Naive thymus-derived CD8-positive, alpha-beta T cell (primary cell): Measurements from ENCODE around the gene CA5A. TPM values are rescaled to one million over a fixed set of nuclear protein-coding genes. Genes with fewer than 3 reads are reported as not detected.

Experiments used
- ATAC-seq, 2 donors: fragments of 150-1000 bp; cut with Tn5 transposase in 1 of 2; sonication (Bioruptor Pico), chemical (Tn5 transposase) in 1 of 2; 1 replicate in 1 of 2; 2 replicates in 1 of 2; pipeline ENCODE4 v1.10.0; 2021; ENCODE audit warnings: mild to moderate bottlenecking in 2 of 2, moderate library complexity in 2 of 2
- POLR2A ChIA-PET: fragments of 350-600 bp; sonication (Branson Sonifier 250); formaldehyde crosslinking; loops from one replicate; lab custom pipeline; 2021; ENCODE audit warnings: antibody characterized with exemption; lab: Charles Lee
- DNase-seq, 10 donors: peaks; one replicate each; pipeline versions ENCODE4 v3.0.0 to v3.0.0-alpha.2; 2020 to 2022
- H3K27ac Mint-ChIP-seq, 10 donors: one replicate each; pipeline ENCODE4 v1.8.0; 2020 to 2022; ENCODE audit warnings: mild to moderate bottlenecking in 10 of 10, mixed read lengths in 10 of 10, moderate library complexity in 4 of 10, inconsistent platforms in 1 of 10
- H3K27me3 Mint-ChIP-seq, 5 donors: one replicate each; pipeline ENCODE4 v1.8.0; 2021 to 2022; ENCODE audit warnings: mixed read lengths in 5 of 5
- H3K36me3 Mint-ChIP-seq, 3 donors: one replicate each; pipeline ENCODE4 v1.8.0; 2020 to 2022; ENCODE audit warnings: mixed read lengths in 3 of 3, mild to moderate bottlenecking in 2 of 3, inconsistent platforms in 1 of 3
- H3K4me1 Mint-ChIP-seq, 4 donors: one replicate each; pipeline ENCODE4 v1.8.0; 2021 to 2022; ENCODE audit warnings: mixed read lengths in 4 of 4
- H3K4me3 Mint-ChIP-seq, 10 donors: one replicate each; pipeline ENCODE4 v1.8.0; 2020 to 2022; ENCODE audit warnings: mild to moderate bottlenecking in 10 of 10, mixed read lengths in 10 of 10, moderate library complexity in 6 of 10, inconsistent platforms in 1 of 10
- H3K9me3 Mint-ChIP-seq, 9 donors: one replicate each; pipeline ENCODE4 v1.8.0; 2020 to 2022; ENCODE audit warnings: mixed read lengths in 9 of 9, mild to moderate bottlenecking in 3 of 9, inconsistent platforms in 1 of 9, moderate library complexity in 1 of 9
- polyA plus RNA-seq, 3 donors: library from polyadenylated mRNA; unstranded; fragments of 300-500 nt; fragmentation: Illumina TruSeq; gene quantifications; one replicate each; pipeline ENCODE4 v1.2.3, GENCODE V29; 2021
- total RNA-seq, 8 experiments: library from RNA in 2 of 8; stranded (reverse) in 2 of 8; gene quantifications; one replicate each; pipeline ENCODE4 v1.2.3 and lab custom pipeline; 2021 to 2026

CA5A gene
- total and polyA plus RNA-seq, 5 experiments from 2014 or later = not detected

GRCh38 chr16:87974178-87974577 is 37.8 kb upstream of the CA5A start:
- POLR2A ChIA-PET = no interaction called here
- H3K9me3 Mint-ChIP-seq = peaks cover 0 to 25% (median 13%) of the 10 kb centered on the region in 9 donors
- DNase-seq (no peak), ATAC-seq (no peak)
- H3K36me3 Mint-ChIP-seq = peaks cover 20 to 72% (median 43%) of the 10 kb centered on the region in 3 donors
- H3K27me3 Mint-ChIP-seq = no peaks in the 10 kb centered on the region
- H3K4me3 Mint-ChIP-seq = peak overlapping the region in 1 of 10 donors; percentile 19
- H3K4me1 Mint-ChIP-seq = peaks cover 29 to 42% (median 35%) of the 10 kb centered on the region in 4 donors
- no peak overlapping the region for H3K27ac Mint-ChIP-seq

GRCh38 chr16:87973717-87974116 is 37.4 kb upstream of the CA5A start:
- H3K27ac Mint-ChIP-seq = no peak overlapping the region
- DNase-seq (no peak), ATAC-seq (no peak)
- POLR2A ChIA-PET = no interaction called here
- no peak overlapping the region for H3K4me3 Mint-ChIP-seq
- peaks cover 28 to 43% (median 37%) of the 10 kb centered on the region in 4 donors for H3K4me1 Mint-ChIP-seq
- H3K36me3 Mint-ChIP-seq = peaks cover 20 to 72% (median 40%) of the 10 kb centered on the region in 3 donors
- H3K9me3 Mint-ChIP-seq = peaks cover 0 to 25% (median 13%) of the 10 kb centered on the region in 9 donors
- H3K27me3 Mint-ChIP-seq = no peaks in the 10 kb centered on the region

GRCh38 chr16:87971933-87972332 is 35.6 kb upstream of the CA5A start:
- Mint-ChIP-seq H3K27ac (peak overlapping the region in 2 of 10 donors; percentile 69 to 83), H3K4me1 (peaks cover 30 to 49% (median 42%) of the 10 kb centered on the region in 4 donors), H3K36me3 (peaks cover 20 to 60% (median 34%) of the 10 kb centered on the region in 3 donors), H3K27me3 (no peaks in the 10 kb centered on the region), H3K4me3 (peak overlapping the region in 1 of 10 donors; percentile 54), H3K9me3 (peaks cover 0 to 25% (median 13%) of the 10 kb centered on the region in 9 donors)
- DNase-seq = no peak
- POLR2A ChIA-PET = no interaction called here
- ATAC-seq = no peak

- peaks cover 20 to 44% (median 29%) of the 10 kb centered on the region in 3 donors for H3K36me3 Mint-ChIP-seq
- ATAC-seq = no peak
- H3K4me3 Mint-ChIP-seq = peak overlapping the region in 1 of 10 donors; percentile 9
Measured at GRCh38 chr16:87970186-87970585, 33.9 kb upstream of the CA5A start.

GRCh38 chr16:87968541-87968940 is 32.2 kb upstream of the CA5A start:
- H3K27me3 Mint-ChIP-seq = no peaks in the 10 kb centered on the region
- H3K9me3 Mint-ChIP-seq = peaks cover 0 to 25% (median 13%) of the 10 kb centered on the region in 9 donors
- H3K36me3 Mint-ChIP-seq = peaks cover 20 to 38% (median 25%) of the 10 kb centered on the region in 3 donors
- DNase-seq (no peak), ATAC-seq (no peak)
- H3K4me3 Mint-ChIP-seq = peak overlapping the region in 4 of 10 donors; percentile 7 to 43 (median 31)
- POLR2A ChIA-PET = no interaction called here
- H3K4me1 Mint-ChIP-seq = peaks cover 39 to 76% (median 65%) of the 10 kb centered on the region in 4 donors
- peak overlapping the region in 1 of 10 donors; percentile 33 for H3K27ac Mint-ChIP-seq

More at GRCh38 chr16:87970186-87970585, 33.9 kb upstream of the CA5A start:
- no peak for DNase-seq
- Mint-ChIP-seq H3K27me3 (no peaks in the 10 kb centered on the region), H3K27ac (peak overlapping the region in 2 of 10 donors; percentile 5 to 43), H3K4me1 (peaks cover 35 to 66% (median 57%) of the 10 kb centered on the region in 4 donors), H3K9me3 (peaks cover 0 to 25% (median 13%) of the 10 kb centered on the region in 9 donors)
- POLR2A ChIA-PET = no interaction called here

GRCh38 chr16:87966685-87967185 is 30.4 kb upstream of the CA5A start:
- H3K4me3 Mint-ChIP-seq = peak overlapping the region in 9 of 10 donors; percentile 2 to 81 (median 60)
- H3K27ac Mint-ChIP-seq = peak overlapping the region in 9 of 10 donors; percentile 48 to 91 (median 66)
- peaks cover 0 to 10% (median 4%) of the 10 kb centered on the region in 9 donors for H3K9me3 Mint-ChIP-seq
- no peak for ATAC-seq
- peaks cover 43 to 73% (median 70%) of the 10 kb centered on the region in 4 donors for H3K4me1 Mint-ChIP-seq
- POLR2A ChIA-PET = interaction anchor here (0.7 to 1.3 kb wide), 3 partner anchors 16 to 628 kb away, joined by 4 read pairs; partner anchors contain the start of gene BANP
- no peaks in the 10 kb centered on the region for H3K27me3 Mint-ChIP-seq
- no peak for DNase-seq
- peaks cover 8 to 25% (median 16%) of the 10 kb centered on the region in 3 donors for H3K36me3 Mint-ChIP-seq

- Mint-ChIP-seq H3K4me1 (peaks cover 44 to 75% (median 74%) of the 10 kb centered on the region in 4 donors), H3K27me3 (no peaks in the 10 kb centered on the region), H3K9me3 (peaks cover 0 to 4% (median 0%) of the 10 kb centered on the region in 9 donors), H3K4me3 (peak overlapping the region in 8 of 10 donors; percentile 30 to 81 (median 54)), H3K36me3 (peaks cover 5 to 25% (median 13%) of the 10 kb centered on the region in 3 donors), H3K27ac (peak overlapping the region in 8 of 10 donors; percentile 43 to 91 (median 70))
- POLR2A ChIA-PET = interaction anchor here (1.3 kb wide), 1 partner anchor 15 kb away, joined by 4 read pairs; the partner anchor contains the start of gene BANP
- no peak for DNase-seq
- ATAC-seq = no peak
Measured at GRCh38 chr16:87966064-87966645, 29.8 kb upstream of the CA5A start.

- Mint-ChIP-seq H3K36me3 (peaks cover 0 to 20% (median 7%) of the 10 kb centered on the region in 3 donors), H3K4me3 (peak overlapping the region in 4 of 10 donors; percentile 15 to 68 (median 52))
- POLR2A ChIA-PET = no interaction called here
Measured at GRCh38 chr16:87965417-87965816, 29.1 kb upstream of the CA5A start.

GRCh38 chr16:87964049-87964659 is 27.8 kb upstream of the CA5A start:
- no peaks in the 10 kb centered on the region for H3K9me3 Mint-ChIP-seq
- peak overlapping the region in 6 of 10 donors; percentile 16 to 75 (median 50) for H3K4me3 Mint-ChIP-seq
- DNase-seq = no peak
- no peaks in the 10 kb centered on the region for H3K27me3 Mint-ChIP-seq
- POLR2A ChIA-PET = no interaction called here
- no peak for ATAC-seq
- H3K4me1 Mint-ChIP-seq = peaks cover 44 to 81% (median 79%) of the 10 kb centered on the region in 4 donors
- peaks cover 0 to 16% (median 3%) of the 10 kb centered on the region in 3 donors for H3K36me3 Mint-ChIP-seq
- H3K27ac Mint-ChIP-seq = peak overlapping the region in 9 of 10 donors; percentile 27 to 83 (median 75)

More at GRCh38 chr16:87965417-87965816, 29.1 kb upstream of the CA5A start:
- ATAC-seq (no peak), DNase-seq (no peak)
- peak overlapping the region in 6 of 10 donors; percentile 24 to 91 (median 64) for H3K27ac Mint-ChIP-seq
- no peaks in the 10 kb centered on the region for H3K27me3 Mint-ChIP-seq
- H3K4me1 Mint-ChIP-seq = peaks cover 41 to 79% (median 76%) of the 10 kb centered on the region in 4 donors
- H3K9me3 Mint-ChIP-seq = no peaks in the 10 kb centered on the region

- Mint-ChIP-seq H3K27me3 (no peaks in the 10 kb centered on the region), H3K27ac (peak overlapping the region; percentile 27 to 93 (median 78)), H3K9me3 (no peaks in the 10 kb centered on the region), H3K4me3 (peak overlapping the region in 9 of 10 donors; percentile 21 to 72 (median 51)), H3K4me1 (peaks cover 43 to 80% (median 79%) of the 10 kb centered on the region in 4 donors), H3K36me3 (peaks cover 0 to 14% (median 3%) of the 10 kb centered on the region in 3 donors)
- ATAC-seq = peak; percentile 87 to 89
- POLR2A ChIA-PET = no interaction called here
- peak in 8 of 10 donors; percentile 19 to 72 (median 33) for DNase-seq
Measured at GRCh38 chr16:87963400-87963799, 27.1 kb upstream of the CA5A start.

GRCh38 chr16:87961623-87962022 is 25.3 kb upstream of the CA5A start:
- ATAC-seq = no peak
- H3K27ac Mint-ChIP-seq = peak overlapping the region in 3 of 10 donors; percentile 17 to 56 (median 32)
- H3K4me3 Mint-ChIP-seq = peak overlapping the region in 1 of 10 donors; percentile 22
- no peak for DNase-seq
- H3K36me3 Mint-ChIP-seq = peaks cover 0 to 25% (median 3%) of the 10 kb centered on the region in 3 donors
- H3K4me1 Mint-ChIP-seq = peaks cover 50 to 91% (median 90%) of the 10 kb centered on the region in 4 donors
- H3K9me3 Mint-ChIP-seq = no peaks in the 10 kb centered on the region
- POLR2A ChIA-PET = interaction anchor here (2.1 kb wide), 1 partner anchor 11 kb away, joined by 6 read pairs; the partner anchor contains the start of gene BANP
- H3K27me3 Mint-ChIP-seq = no peaks in the 10 kb centered on the region

GRCh38 chr16:87960852-87961251 is 24.5 kb upstream of the CA5A start:
- Mint-ChIP-seq H3K27me3 (no peaks in the 10 kb centered on the region), H3K4me3 (peak overlapping the region in 1 of 10 donors; percentile 28), H3K36me3 (peaks cover 0 to 25% (median 3%) of the 10 kb centered on the region in 3 donors), H3K9me3 (no peaks in the 10 kb centered on the region), H3K4me1 (peaks cover 50 to 91% (median 90%) of the 10 kb centered on the region in 4 donors), H3K27ac (peak overlapping the region in 2 of 10 donors; percentile 0 to 24)
- DNase-seq (no peak), ATAC-seq (no peak)
- POLR2A ChIA-PET = interaction anchor here (2.1 kb wide), 1 partner anchor 10 kb away, joined by 6 read pairs; the partner anchor contains the start of gene BANP
